GM19193 (cell line): ENCODE measurements around the gene STT3B.

Source experiments
- POLR2A ChIP-seq: IDR thresholded peaks from 4 replicates; pipeline ENCODE4 v1.6.1; 2011; ENCODE audit not compliant: insufficient read depth, insufficient read length; ENCODE audit errors: extremely low read depth

STT3B gene

DNA sequence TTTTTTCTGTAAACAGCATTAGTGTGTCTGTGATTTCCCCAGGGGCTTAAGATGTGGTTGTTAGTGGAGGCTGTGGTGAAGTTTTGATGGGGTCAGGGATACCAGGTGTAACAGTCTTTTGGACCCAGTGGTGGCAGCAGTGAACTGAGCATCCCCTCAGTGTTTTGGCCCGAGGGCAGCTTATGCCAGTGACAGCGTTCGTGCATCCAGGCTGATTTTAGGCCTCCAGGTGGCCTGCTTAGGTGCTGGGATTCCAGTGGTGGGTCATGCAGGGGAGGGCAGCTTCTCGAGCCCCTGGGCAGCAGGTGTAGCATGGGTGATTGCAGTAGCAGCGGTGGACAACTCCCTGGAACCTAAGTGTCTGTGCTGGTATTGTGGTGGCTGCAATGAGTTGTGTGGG is 29.2 kb downstream of the STT3B start:
- no peak for TF ChIP-seq POLR2A

DNA sequence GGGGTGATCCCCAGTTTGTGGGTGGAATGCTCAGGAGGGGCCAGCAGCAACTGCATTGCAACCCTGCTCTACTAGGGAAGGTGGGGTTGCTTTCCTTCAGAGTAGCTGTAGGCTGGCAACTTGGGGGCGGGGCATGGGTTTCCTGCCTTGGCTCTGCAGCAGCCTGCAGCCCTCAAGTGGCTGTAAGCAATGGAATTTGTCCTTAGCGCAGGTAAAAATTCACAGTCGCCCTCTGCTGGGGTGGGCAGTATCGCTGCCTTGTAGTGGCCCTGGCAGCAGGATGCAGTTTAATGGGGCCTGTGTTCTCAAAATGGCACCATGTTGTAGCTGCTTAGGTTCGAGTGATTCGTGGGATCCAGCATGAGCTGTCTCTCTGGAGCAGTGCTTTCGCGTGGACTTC is 29.8 kb downstream of the STT3B start:
- TF ChIP-seq POLR2A: no peak

DNA sequence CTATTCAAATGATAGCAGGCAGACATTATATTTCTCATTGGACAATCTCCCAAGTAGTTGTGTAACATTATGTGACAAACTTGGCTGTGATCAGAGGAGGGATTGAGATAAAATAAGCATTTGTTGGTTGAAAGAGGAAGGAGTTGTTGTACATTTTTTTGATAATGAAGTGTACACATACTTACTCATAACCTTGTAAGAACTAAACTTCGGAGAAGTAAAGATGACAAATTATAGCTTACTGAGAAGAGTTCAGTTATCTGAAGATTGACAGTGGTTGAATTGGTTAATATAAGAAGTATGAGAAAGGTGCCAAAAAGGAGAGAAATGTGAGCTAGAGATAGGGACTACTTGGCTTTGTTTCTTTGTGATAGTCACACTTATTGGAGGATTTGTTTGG is 32.6 kb downstream of the STT3B start:
- TF ChIP-seq POLR2A: no peak

DNA sequence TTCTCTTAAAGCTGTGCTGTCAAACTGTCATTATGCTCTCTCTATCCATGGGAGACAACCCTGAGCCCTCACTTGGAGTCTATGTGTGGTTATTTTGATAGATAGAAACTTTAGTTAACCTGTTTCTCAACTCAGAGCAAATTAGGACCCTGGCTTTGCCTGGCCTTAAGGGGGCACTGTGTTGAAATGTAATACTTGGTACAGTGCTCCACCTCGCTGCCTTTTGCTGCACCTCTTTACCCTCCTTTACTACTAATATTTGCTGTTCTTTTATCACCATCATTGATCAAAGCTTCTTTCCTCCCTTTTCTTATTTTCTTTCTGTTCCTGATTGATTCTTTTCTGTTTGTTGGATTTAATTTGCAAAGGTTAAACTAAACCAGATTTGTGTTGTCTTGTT is 34.3 kb downstream of the STT3B start:
- no peak for TF ChIP-seq POLR2A

DNA sequence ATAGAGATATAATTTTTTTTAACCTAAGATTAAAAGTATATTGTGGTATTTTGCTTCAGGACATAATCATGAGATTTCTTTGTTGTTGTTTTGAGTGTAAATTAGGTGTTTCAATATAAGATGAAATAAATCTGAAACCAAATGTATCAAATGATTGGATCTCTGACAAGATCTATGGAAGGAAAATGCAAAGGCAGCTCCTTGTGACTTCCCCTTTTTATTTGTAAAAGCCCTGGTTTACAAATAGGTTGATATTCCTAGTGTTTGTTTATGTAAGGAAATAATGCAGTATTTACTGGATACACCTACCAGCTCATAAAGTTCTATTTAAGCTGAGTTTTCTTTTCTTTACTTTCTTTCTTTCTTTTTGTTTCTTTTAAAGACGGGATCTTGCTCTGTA is 35.9 kb downstream of the STT3B start:
- TF ChIP-seq POLR2A: no peak

DNA sequence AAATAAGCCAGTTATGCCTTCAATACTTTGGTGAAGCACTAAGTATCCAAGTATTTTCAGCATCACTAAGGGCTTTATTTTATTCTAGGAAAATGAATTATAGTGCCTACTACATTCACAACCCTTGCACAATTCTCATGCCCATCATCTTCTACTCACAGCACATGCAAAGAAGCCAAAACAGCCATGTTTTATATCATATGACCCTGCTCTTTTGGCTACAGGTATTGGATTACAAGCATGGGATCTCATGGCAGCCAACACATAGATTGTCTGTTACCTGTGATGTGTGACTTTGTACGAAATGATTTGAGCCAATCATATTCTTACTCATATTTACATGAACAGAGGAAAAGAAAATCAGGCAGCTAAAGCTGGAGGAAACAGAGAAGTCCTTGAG is 38.6 kb downstream of the STT3B start:
- TF ChIP-seq POLR2A: no peak

DNA sequence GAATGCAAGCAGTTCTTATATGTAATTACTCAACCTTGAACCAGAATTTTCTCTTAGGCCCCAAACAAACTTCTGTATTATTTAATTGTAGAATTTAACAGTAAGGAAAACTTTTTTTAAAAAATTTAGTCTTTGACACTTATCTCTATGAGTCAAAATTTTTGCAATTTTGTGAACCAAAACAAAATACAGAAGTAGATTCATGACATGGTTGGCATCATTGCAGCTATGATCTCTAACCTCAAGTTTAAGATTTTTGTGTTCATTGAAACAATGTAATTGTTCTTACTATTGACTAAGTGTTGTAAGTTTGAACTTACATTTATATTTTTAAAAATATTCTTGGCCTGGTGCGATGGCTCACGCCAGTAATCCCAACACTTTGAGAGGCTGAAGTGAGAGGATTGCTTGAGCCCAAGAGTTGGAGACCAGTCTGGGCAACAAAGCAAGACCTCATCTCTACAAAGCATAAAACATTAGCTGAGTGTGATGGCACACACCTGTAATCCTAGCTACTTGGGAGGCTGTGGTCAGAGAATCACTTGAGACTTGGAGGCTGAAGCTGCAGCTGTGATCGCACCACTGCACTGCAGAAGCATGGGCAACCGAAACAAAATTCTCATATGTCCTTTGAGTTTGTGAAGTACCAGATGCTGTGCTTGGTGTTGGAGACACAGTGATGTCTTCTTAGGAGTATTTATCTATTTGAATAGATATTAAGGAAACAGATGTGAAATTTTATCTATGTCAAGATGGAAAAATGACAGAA is 39.7 kb downstream of the STT3B start:
- no peak for TF ChIP-seq POLR2A

DNA sequence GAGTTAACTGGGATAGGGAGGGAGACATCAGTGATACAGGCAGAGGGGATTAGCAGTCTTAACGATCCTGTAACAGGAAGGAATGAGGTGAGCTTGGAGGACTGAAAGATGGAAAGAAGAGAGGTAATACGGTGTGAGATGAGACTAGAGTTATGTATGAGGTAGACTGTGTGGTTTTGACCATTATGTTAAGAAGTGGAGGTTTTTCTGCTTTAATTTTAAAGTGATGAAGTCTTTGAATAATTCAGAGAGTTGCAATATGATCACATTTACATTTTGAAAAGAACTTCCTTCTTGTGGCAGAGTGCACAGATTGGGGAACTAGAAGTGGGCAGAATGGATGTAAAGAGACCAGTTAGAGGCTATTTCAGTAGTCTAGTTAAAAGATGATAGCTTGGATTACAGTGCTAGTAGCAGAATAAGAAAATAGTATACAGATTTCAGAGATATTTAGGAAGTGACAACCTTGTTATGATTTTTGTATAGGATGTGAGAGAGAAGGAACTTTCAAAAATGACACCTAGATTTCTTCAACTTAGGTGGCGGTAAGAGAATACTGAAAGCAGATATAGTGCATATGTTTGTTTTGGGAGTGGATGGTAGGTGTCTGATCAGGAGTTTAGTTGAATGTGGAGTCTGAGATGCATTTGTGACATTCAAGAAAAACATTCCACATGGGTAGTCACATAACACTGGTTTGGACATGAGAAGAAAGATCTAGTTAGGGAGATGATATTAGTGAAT is 40.5 kb downstream of the STT3B start:
- no peak for TF ChIP-seq POLR2A

DNA sequence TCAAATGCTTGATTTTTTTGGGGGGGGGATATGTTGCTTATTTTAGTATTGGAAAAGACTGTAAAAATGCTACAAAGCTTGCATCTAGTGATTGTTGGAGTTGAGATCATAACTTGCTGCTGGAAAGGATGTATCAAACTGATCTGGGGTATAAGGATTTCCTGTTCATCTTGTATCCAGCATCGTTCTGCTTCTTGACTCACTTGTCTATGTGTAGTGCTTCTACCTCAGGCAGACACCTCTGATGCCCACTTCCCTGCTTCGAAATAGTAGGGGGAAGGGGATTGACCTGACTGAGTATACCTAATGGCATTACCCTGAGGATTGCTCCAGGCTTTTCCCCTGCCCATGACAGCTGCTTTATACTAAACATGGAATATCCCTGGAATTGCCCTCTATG is 42.7 kb downstream of the STT3B start:
- no peak for TF ChIP-seq POLR2A

DNA sequence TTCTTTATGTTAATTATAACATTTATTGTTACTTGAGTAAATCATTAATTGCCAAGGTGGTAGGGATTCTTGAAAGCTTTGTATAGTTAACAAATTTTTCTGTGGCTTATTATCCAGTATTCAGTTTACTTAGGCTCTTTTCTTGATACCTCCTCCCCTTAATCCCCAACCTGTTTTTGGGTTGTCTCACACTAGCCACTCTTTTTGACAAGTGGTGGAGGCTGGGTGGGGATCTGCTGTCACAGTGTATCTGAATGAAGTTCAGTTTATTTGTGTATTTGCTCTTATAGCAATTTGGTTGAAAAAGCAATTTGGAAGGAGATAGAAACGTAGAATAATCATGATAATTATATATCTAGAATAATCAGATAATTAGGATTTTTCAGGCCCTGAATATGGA is 43.8 kb downstream of the STT3B start:
- no peak for TF ChIP-seq POLR2A

DNA sequence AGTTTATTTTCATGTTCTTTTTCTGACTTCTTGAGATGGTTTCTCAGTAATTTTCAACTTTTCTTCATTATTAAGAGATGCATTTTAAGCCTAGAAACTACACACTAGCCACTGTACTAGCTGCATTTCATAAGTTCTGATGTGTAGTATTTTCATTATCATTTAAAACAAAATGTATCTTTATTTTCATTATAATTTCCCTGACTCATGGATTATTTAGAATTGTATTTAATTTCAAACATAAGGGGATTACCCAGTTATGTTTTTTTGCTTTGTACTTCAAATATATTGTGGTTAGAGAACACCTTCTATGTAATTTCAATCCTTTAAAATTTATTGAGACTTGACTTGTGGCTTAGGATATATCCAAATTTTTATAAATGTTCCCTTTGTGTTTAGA is 44.5 kb downstream of the STT3B start:
- TF ChIP-seq POLR2A: no peak

DNA sequence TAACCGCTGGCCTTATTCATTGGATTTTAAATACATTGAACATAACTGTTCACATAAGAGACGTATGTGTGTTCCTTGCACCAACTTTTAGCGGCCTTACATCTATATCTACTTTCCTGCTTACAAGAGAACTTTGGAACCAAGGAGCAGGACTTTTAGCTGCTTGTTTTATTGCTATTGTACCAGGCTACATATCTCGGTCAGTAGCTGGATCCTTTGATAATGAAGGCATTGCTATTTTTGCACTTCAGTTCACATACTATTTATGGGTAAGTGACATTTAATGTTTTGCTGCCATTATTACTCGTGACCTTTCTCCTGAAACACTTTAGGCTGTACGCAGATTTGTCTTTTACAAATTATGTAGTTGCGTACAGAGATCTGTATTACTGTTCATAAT is 47.1 kb downstream of the STT3B start:
- no peak for TF ChIP-seq POLR2A

DNA sequence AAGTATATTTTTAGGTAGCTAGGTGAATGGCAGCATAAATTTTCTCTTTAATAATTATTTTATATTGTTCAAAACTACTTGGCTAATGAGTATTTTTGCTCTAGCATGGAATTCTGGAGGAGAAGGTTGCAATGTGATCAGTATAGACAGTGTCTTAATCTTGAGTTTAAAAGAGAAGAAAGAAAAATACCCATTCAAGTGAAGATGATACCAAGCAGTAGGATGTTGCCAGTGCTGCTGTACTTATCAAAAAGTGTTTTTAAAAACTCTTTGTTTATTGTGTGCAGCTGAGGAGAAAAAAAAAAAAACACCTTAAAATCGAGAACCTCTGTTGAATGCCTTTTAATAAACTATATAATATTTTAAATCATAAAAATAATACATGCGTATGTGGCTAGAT is 47.9 kb downstream of the STT3B start:
- TF ChIP-seq POLR2A: no peak

DNA sequence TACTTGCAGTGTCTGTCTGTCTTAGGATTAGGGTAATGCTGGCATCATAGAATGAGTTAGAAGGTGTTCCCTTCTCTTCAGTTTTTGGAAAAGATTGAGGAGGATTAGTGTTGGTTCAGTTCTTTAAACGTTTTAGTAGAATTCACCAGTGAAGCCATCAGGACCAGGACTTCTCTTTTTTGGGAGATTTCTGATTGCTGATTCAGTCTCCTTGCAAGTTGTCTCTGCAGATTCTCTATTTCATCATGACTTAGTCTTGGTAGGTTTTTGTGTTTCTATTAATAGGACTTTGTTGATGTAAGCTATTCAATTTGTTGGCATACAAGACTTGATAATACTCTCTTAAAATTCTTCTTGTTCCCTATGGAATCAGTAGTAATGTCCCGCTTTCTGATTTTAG is 48.9 kb downstream of the STT3B start:
- TF ChIP-seq POLR2A: no peak

DNA sequence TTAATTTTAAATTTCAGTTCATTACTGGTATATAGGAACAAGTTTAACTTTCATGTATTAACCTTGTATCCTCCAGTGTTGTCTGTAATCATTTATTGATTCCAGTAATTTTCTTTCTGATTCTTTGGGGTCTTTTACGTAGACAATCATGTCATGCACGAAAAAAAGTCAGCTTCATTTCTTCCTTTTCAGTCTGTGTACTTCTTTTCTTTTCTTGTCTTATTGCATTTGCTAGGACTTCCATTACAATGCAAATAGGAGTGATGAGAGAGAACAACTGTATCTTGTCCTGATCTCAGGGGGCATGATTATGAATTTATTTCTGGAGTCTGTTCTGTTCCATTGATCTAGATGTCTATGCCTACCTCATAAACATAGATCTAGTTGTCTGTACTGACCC is 56.5 kb downstream of the STT3B start:
- TF ChIP-seq POLR2A: no peak

DNA sequence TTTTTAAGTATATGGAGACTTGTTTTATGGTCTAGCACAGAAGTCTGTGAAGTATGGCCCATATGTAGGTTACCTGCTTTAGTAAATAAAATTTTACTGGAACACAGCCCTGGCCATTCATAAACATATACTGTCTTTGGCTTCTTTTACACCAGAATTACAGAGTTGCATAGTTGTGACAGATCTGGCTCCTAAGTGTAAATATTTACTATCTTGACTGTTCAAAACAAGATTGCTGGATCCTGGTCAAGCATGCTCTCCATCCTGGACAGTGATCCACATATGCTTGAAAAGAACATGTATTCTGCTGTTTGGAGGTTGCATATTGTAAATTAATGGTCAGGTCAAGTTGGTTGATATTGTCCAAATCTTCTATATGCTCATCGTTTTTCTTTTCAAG is 57.9 kb downstream of the STT3B start:
- TF ChIP-seq POLR2A: no peak
